HEK293 (cell line): ENCODE data around the gene THOP1.

Experiments
- ATF2 ChIP-seq: fragments of 450-650 bp; formaldehyde crosslinking; IDR thresholded peaks from 2 replicates; pipeline ENCODE4 v1.5.1; 2016; ENCODE audit warnings: missing biosample characterization, missing genetic modification characterization, low read depth
- BCL11A ChIP-seq: fragments of 450-650 bp; formaldehyde crosslinking; IDR thresholded peaks from 2 replicates; pipeline ENCODE4 v1.5.1; 2016; ENCODE audit warnings: low read depth, missing biosample characterization, missing genetic modification characterization
- FEZF1 ChIP-seq: fragments of 450-650 bp; formaldehyde crosslinking; IDR thresholded peaks from 2 replicates; pipeline ENCODE4 v1.5.1; 2016; ENCODE audit warnings: missing biosample characterization, missing genetic modification characterization
- GFI1B ChIP-seq: fragments of 450-650 bp; formaldehyde crosslinking; IDR thresholded peaks from 2 replicates; pipeline ENCODE4 v1.5.1; 2016; ENCODE audit warnings: missing biosample characterization, missing genetic modification characterization
- GLIS1 ChIP-seq: fragments of 450-650 bp; formaldehyde crosslinking; IDR thresholded peaks from 2 replicates; pipeline ENCODE4 v1.5.1; 2016; ENCODE audit warnings: missing biosample characterization, missing genetic modification characterization
- GLIS2 ChIP-seq: fragments of 450-650 bp; formaldehyde crosslinking; IDR thresholded peaks from 2 replicates; pipeline ENCODE4 v1.5.1; 2016; ENCODE audit warnings: missing biosample characterization, missing genetic modification characterization
- HOXC10 ChIP-seq: sonication (generic); formaldehyde crosslinking; IDR thresholded peaks from 2 replicates; pipeline ENCODE4 v1.8.1; 2023; ENCODE audit warnings: mild to moderate bottlenecking, missing genetic modification reagents
- INSM2 ChIP-seq: fragments of 450-650 bp; formaldehyde crosslinking; IDR thresholded peaks from 2 replicates; pipeline ENCODE4 v1.5.1; 2016; ENCODE audit warnings: missing biosample characterization, missing genetic modification characterization
- KLF16 ChIP-seq: fragments of 450-650 bp; formaldehyde crosslinking; IDR thresholded peaks from 2 replicates; pipeline ENCODE4 v1.5.1; 2017; ENCODE audit warnings: missing biosample characterization, missing genetic modification characterization
- KLF8 ChIP-seq: fragments of 450-650 bp; formaldehyde crosslinking; IDR thresholded peaks from 2 replicates; pipeline ENCODE4 v1.5.1; 2016; ENCODE audit warnings: missing biosample characterization, missing genetic modification characterization
- PRDM4 ChIP-seq: fragments of 450-650 bp; formaldehyde crosslinking; IDR thresholded peaks from 2 replicates; pipeline ENCODE4 v1.5.1; 2017; ENCODE audit warnings: missing biosample characterization, missing genetic modification characterization
- SALL2 ChIP-seq: fragments of 450-650 bp; formaldehyde crosslinking; IDR thresholded peaks from 2 replicates; pipeline ENCODE4 v1.5.0; 2017; ENCODE audit warnings: missing biosample characterization, mild to moderate bottlenecking, missing genetic modification characterization, borderline replicate concordance
- WT1 ChIP-seq: fragments of 450-650 bp; formaldehyde crosslinking; IDR thresholded peaks from 2 replicates; pipeline ENCODE4 v1.5.1; 2016; ENCODE audit warnings: missing biosample characterization, missing genetic modification characterization
- ZBTB7A ChIP-seq: fragments of 450-650 bp; formaldehyde crosslinking; IDR thresholded peaks from 2 replicates; pipeline ENCODE4 v1.5.1; 2016; ENCODE audit warnings: low read depth, missing biosample characterization, missing genetic modification characterization
- ZFHX2 ChIP-seq: fragments of 450-650 bp; formaldehyde crosslinking; conservative IDR thresholded peaks from 2 replicates; pipeline ENCODE4 v1.5.1; 2016; ENCODE audit warnings: missing biosample characterization, missing genetic modification characterization
- ZNF169 ChIP-seq: fragments of 450-650 bp; formaldehyde crosslinking; IDR thresholded peaks from 2 replicates; pipeline ENCODE4 v1.5.1; 2016; ENCODE audit warnings: missing biosample characterization, missing genetic modification characterization
- ZNF214 ChIP-seq: fragments of 450-650 bp; formaldehyde crosslinking; IDR thresholded peaks from 2 replicates; pipeline ENCODE4 v1.5.1; 2017; ENCODE audit warnings: missing biosample characterization, mild to moderate bottlenecking, missing genetic modification characterization, borderline replicate concordance
- ZNF324 ChIP-seq: fragments of 450-650 bp; formaldehyde crosslinking; IDR thresholded peaks from 2 replicates; pipeline ENCODE4 v1.5.1; 2016; ENCODE audit warnings: missing biosample characterization, missing genetic modification characterization
- ZNF350 ChIP-seq: fragments of 450-650 bp; formaldehyde crosslinking; IDR thresholded peaks from 2 replicates; pipeline ENCODE4 v1.5.0; 2017; ENCODE audit warnings: missing biosample characterization, mild to moderate bottlenecking, missing genetic modification characterization
- ZNF624 ChIP-seq: fragments of 450-650 bp; formaldehyde crosslinking; IDR thresholded peaks from 2 replicates; pipeline ENCODE4 v1.5.1; 2017; ENCODE audit warnings: missing biosample characterization, missing genetic modification characterization
- ZNF768 ChIP-seq: fragments of 450-650 bp; formaldehyde crosslinking; IDR thresholded peaks from 2 replicates; pipeline ENCODE4 v1.5.1; 2018; ENCODE audit warnings: missing biosample characterization, mild to moderate bottlenecking, missing genetic modification characterization
- ZNF777 ChIP-seq: fragments of 450-650 bp; formaldehyde crosslinking; IDR thresholded peaks from 2 replicates; pipeline ENCODE4 v1.5.1; 2017; ENCODE audit warnings: missing biosample characterization, missing genetic modification characterization, borderline replicate concordance
- ZNF792 ChIP-seq: fragments of 450-650 bp; formaldehyde crosslinking; IDR thresholded peaks from 2 replicates; pipeline ENCODE4 v1.5.1; 2016; ENCODE audit warnings: missing biosample characterization, missing genetic modification characterization
- ZNF837 ChIP-seq: fragments of 450-650 bp; formaldehyde crosslinking; IDR thresholded peaks from 2 replicates; pipeline ENCODE4 v1.5.1; 2016; ENCODE audit warnings: missing biosample characterization, missing genetic modification characterization
- ZSCAN23 ChIP-seq: fragments of 450-650 bp; formaldehyde crosslinking; IDR thresholded peaks from 2 replicates; pipeline ENCODE4 v1.5.1; 2016; ENCODE audit warnings: missing biosample characterization, missing genetic modification characterization
- ZSCAN5A ChIP-seq: fragments of 450-650 bp; formaldehyde crosslinking; IDR thresholded peaks from 2 replicates; pipeline ENCODE4 v1.5.1; 2016; ENCODE audit warnings: missing biosample characterization, missing genetic modification characterization
- TF ChIP-seq, protein P1 (sequence below): fragments of 450-650 bp; formaldehyde crosslinking; IDR thresholded peaks from 2 replicates; pipeline ENCODE4 v1.5.1; 2016; ENCODE audit warnings: missing biosample characterization, missing genetic modification characterization
- TF ChIP-seq, protein P2 (sequence below): fragments of 450-650 bp; formaldehyde crosslinking; IDR thresholded peaks from 2 replicates; pipeline ENCODE4 v1.5.1; 2016; ENCODE audit warnings: missing biosample characterization, missing genetic modification characterization

THOP1 gene

GRCh38 chr19:2840794-2841791 lies 55.8 kb downstream of the THOP1 start, which contains the start of gene ZNF555 (continued):
- TF ChIP-seq SALL2 (tag by site-specific recombination) (no peak), ZNF792 (tag by site-specific recombination) (0 out of 2 replicates have a peak, but pooled peaks have one; percentile 46), ZFHX2 (tag by site-specific recombination) (peak; percentile 67), GFI1B (tag by site-specific recombination) (0 out of 2 replicates have a peak, but pooled peaks have one; percentile 27), PRDM4 (tag by site-specific recombination) (peak; percentile 57; the same call in 1 of the 2 replicates), ZNF214 (no peak), ZNF624 (no peak), KLF16 (tag by site-specific recombination) (peak; percentile 94), BCL11A (tag by site-specific recombination) (0 out of 2 replicates have a peak, but pooled peaks have one; percentile 30), ZNF777 (peak; percentile 68; the same call in 1 of the 2 replicates), ZSCAN23 (peak; percentile 70), HOXC10 (no peak; the same call in 1 of the 2 replicates), ZSCAN5A (peak; percentile 94; the same call in 1 of the 2 replicates), ATF2 (tag by site-specific recombination) (peak; percentile 97), GLIS2 (peak; percentile 85), WT1 (0 out of 2 replicates have a peak, but pooled peaks have one; percentile 20), KLF8 (tag by site-specific recombination) (peak; percentile 87), ZNF324 (tag by site-specific recombination) (peak; percentile 92), GLIS1 (tag by site-specific recombination) (peak; percentile 87), ZNF768 (tag by site-specific recombination) (no peak), ZNF169 (tag by site-specific recombination) (peak; percentile 27; the same call in 1 of the 2 replicates), INSM2 (tag by site-specific recombination) (peak; percentile 84), ZBTB7A (tag by site-specific recombination) (peak; percentile 85), FEZF1 (tag by site-specific recombination) (peak; percentile 47; the same call in 1 of the 2 replicates), ZNF837 (tag by site-specific recombination) (peak; percentile 58; the same call in 1 of the 2 replicates), ZNF350 (no peak)
- TF ChIP-seq, protein P1, sequence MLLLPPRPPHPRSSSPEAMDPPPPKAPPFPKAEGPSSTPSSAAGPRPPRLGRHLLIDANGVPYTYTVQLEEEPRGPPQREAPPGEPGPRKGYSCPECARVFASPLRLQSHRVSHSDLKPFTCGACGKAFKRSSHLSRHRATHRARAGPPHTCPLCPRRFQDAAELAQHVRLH (tag by site-specific recombination): peak; percentile 72
- TF ChIP-seq, protein P2, sequence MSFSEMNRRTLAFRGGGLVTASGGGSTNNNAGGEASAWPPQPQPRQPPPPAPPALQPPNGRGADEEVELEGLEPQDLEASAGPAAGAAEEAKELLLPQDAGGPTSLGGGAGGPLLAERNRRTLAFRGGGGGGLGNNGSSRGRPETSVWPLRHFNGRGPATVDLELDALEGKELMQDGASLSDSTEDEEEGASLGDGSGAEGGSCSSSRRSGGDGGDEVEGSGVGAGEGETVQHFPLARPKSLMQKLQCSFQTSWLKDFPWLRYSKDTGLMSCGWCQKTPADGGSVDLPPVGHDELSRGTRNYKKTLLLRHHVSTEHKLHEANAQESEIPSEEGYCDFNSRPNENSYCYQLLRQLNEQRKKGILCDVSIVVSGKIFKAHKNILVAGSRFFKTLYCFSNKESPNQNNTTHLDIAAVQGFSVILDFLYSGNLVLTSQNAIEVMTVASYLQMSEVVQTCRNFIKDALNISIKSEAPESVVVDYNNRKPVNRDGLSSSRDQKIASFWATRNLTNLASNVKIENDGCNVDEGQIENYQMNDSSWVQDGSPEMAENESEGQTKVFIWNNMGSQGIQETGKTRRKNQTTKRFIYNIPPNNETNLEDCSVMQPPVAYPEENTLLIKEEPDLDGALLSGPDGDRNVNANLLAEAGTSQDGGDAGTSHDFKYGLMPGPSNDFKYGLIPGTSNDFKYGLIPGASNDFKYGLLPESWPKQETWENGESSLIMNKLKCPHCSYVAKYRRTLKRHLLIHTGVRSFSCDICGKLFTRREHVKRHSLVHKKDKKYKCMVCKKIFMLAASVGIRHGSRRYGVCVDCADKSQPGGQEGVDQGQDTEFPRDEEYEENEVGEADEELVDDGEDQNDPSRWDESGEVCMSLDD (tag by site-specific recombination): 0 out of 2 replicates have a peak, but pooled peaks have one; percentile 66
